Fibroblast of skin of left biceps (primary cell): ENCODE results near the gene EN1.

Experiments used
- DNase-seq, 2 experiments: peaks; one replicate each; pipeline ENCODE4 v3.0.0-alpha.2; 2013; ENCODE audit warnings: low read depth in 2 of 2

The EN1 gene

DNA sequence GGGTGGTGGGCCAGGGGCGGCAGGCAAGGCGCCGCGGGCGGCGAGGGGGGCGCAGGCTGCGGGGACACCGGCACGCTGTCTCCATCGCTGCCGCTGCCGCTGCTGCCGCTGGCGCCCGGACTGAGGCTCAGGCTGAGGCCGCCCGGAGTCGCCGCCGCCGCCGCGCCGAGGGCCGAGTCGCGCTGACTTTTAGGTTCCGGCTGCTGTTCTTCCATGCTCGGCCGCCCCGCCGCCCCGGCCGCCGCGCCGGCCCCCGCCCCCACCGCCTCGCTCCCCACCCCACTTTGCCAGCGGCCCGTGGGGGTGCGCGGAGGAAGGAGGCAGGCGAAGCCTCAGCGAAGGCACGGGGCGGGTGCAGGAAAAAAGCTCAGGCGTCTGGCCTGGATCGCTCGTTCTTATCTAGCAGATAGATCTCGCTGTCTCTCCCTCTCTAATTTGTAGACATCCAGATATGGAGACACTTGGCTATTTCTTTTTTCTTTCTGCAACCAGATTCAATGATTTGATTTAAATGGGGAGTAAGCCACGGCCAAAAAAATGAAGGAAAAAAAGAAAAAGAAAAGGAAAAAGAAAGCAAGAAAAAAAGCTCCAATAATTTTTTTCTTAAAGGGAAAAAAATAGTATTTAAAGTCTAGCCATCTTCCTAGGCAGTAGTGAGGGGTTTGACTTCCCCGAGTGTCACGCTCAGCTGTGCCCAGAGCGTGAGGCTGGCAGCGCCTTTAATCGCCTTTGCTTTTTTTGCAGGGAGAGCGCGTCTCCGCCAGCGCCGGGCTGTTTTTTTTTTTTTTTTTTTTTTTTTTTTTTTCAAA, at the start of gene EN1:
EN1 (minus strand) TSS at position 696 of the 809 bp plus-strand sequence; CDS start at position 215, 481 bp downstream.
- DNase-seq: no peak

GRCh38 chr2:118893100-118893499, 45.7 kb upstream of the EN1 start:
- DNase-seq: no peak

GRCh38 chr2:118889995-118890394, 42.5 kb upstream of the EN1 start:
- DNase-seq: no peak

GRCh38 chr2:118883792-118884191, 36.3 kb upstream of the EN1 start:
- no peak for DNase-seq

DNA sequence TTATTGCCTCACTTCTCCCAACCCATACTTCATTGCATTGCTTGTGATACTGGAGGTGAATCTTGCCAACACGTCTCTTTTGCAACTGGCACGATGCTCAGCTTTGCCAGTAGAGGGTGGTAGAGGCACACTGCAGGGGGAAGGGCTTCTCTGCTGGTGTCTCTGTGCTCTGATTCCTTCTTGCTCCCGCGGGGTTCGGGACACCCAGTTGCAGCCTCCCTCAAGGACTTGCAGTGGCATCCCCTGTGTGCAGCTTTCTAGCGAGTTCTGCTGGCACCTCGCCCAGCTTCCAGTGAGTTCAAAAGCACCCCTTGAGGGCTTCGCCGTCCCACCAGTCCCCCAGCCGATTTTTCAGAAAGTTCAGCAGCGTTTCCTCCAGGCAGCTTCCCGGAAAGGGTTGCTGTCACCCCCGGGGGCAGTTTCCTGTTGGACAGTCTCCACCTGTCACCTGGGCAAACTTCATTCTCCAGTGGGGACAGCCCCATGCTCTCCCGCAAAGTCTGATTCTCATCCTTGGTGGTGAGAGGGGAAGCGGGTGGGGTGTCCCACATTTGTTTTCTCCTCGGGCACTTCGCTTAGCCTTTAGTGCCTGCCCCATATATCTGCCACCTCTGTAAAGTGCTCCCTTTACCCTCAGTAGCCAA, 35.4 kb upstream of the EN1 start:
- DNase-seq: peak; percentile 4 to 9

- no peak for DNase-seq
Observed at GRCh38 chr2:118881490-118882129, 34.2 kb upstream of the EN1 start.

DNA sequence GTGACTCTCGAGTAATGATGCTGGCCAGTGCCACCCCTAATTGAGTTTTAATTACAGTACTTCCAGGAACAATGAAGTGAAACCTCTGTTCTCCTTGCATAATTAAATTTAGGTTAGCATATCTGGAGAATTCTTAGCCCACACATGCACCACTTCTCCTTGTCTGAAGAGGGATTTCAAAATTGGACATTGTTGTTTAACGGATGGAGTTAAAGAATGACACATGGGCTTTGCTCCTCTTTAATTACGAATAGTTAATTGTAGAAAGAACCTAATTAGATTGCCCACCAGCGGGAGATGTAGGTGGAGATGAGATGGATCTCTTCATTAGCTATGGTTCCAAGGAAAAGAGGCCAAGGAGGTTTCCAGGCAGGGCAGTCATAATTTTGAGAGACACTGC, 33.1 kb upstream of the EN1 start:
- DNase-seq: no peak

DNA sequence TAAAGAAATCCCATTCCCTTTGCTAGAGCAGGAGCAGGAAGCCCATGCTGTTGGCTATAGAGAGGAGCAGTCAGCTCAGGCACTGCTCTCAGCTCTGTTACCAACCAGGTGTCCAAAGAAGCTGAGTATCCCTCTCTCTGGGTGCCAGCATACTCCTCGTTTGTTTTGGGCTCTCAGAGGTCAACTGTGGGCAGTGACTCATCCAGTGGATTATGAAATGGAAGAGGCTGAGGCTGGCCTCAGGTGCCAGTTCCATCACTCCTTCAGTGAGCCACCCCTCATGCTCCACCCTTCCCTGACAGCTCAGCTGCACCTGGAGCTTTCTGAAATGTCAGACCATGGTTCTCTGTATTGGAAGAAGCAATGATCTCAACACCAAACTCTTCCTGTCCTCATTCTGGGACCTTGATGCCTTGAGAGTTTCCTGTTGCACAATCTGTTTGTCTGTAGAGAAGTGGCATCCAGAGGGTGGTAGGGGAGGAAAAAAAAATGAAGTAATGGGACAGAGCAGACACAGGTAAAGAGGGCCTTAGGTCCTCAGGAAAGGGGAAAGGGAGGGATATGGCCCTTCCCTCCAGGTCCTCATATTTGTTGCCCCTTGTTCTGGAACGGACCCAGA, 31.2 kb upstream of the EN1 start:
- DNase-seq: no peak

DNA sequence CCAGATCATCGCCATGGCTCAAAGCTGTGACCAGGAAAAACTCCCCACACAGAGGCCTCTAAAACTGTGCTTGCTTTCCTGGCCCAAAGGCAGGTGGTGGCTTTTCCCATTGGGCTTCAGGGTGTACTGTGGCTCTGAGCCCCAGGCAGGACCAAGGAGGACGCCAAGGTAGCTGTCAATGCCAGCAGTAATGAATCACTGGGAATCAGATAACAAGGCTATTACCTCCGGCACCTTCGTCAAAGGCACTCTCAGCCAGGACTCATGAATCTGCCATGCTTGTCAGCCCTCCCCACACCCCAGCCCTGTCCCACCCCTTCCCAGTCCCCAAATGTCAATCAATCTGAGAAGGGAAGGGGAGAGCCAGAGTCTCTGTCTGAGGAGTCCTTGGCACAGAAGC, 27.9 kb upstream of the EN1 start:
- DNase-seq: no peak

- DNase-seq: no peak
Observed at GRCh38 chr2:118874324-118874723, 26.9 kb upstream of the EN1 start.

DNA sequence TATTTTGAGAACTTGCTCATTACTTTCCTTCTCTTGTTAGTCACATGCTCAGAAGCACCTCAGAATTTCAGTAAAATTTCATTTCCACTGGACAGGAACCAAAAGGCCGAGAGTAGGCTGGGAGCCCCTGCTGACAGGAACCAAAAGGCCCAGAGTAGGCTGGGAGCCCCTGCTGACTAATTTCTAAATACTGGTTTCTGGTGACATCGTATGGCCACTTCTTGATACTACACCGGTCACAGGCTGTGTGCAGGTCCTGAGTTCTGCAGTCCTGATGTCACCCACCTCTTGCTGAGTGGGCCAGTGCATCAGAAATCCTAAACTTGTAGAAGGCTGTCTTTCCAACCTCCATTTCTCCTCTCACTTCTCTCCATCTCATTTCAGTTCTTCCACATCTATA, 17.7 kb upstream of the EN1 start:
- DNase-seq: no peak

- DNase-seq: no peak
Observed at GRCh38 chr2:118864207-118864606, 16.8 kb upstream of the EN1 start.

DNA sequence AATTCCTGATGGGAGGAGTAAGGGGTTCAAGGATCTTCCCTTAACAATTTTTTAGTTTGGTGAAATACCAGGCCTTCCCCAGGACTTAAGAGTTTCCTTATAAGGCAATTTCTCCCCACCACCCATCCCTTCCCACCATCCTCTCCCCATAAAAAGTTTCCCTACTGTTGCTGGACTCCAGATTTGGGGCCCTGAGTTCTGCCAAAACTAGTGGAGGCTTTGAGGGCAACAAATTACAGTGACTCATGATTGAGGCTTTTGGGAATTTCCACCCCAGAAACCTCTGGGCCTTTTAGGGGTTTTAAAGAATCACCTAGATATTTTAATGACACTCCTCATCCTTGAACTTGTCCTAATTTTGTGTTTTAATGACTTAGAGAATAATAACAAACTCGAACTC, 14.3 kb upstream of the EN1 start:
- peak in 1 of 2 experiments; percentile 55 for DNase-seq

DNA sequence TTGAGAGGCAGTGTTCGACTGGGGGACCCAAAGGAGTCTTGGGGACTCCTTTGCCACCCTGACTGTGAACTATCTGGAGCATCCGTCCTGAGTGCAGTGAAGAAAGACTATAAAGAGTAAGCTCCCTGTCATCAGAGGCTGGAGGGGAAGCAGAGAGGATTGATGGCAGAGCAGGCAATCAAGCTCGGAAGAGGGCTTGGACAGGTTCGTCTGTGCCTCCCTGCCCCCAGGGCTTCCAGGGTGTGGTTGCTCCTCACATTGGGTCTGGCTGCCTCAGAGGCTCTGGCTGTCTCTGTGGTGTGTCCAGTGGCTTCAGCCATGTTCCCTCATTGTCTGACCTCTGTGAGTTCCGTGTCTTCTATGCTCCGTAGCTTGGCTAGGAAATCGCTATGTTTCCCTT, 13.8 kb upstream of the EN1 start:
- no peak for DNase-seq

DNA sequence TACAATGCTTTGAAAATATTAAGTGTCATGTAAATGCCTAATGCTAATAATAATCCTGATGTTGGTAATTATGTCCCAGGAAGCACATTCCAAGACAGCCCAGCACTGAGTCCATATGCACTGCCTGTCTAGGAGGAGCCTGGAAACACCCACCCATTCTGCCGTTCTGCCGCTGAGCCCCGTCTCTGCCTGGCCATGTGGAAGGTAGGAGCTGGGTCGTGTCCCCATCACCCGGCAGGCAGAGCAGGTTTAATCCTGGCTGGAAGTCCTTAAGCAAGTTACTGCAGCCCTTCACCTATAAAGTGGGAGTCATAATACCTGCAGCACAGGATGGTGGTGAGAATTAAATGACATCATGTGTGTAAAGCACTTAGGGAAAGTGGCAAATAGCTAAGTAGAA, 13.1 kb upstream of the EN1 start:
- no peak for DNase-seq

GRCh38 chr2:118859157-118859770, 11.8 kb upstream of the EN1 start:
- no peak for DNase-seq

- no peak for DNase-seq
Observed at GRCh38 chr2:118858485-118859156, 11.2 kb upstream of the EN1 start.

- no peak for DNase-seq
Observed at GRCh38 chr2:118857677-118858484, 10.4 kb upstream of the EN1 start.

- no peak for DNase-seq
Observed at GRCh38 chr2:118856978-118857676, 9.7 kb upstream of the EN1 start.
